ENCODE data around the gene CBX1. TPM values are rescaled to one million over a fixed set of nuclear protein-coding genes. Genes with fewer than 3 reads are reported as not detected.

The CBX1 gene
- total RNA-seq, 2 experiments from 2014 or later, result 5.5 to 6.6 TPM

GRCh38 chr17:48128400-48128799 lies 27.1 kb upstream of the CBX1 start:
- no peak for DNase-seq
- CTCF ChIA-PET, result interaction anchor here (1.0 to 3.6 kb wide), 2 partner anchors 48 to 102 kb away, joined by 5 to 15 read pairs; no protein-coding TSS in a partner anchor
- no peak overlapping the region for H3K27ac Mint-ChIP-seq
- intact Hi-C loops (cut with DNase I, micrococcal nuclease), result no loop called here
- no peak for TF ChIP-seq CTCF (IDR thresholded peaks at IDR 0.05)
- Histone ChIP-seq H3K4me3 (ENCODE audit: low read length) (no peak overlapping the region), H3K9me3 (ENCODE audit: control insufficient read depth in 1 of 2, insufficient read depth in 1 of 2, low read length in 2 of 2) (no peaks in the 10 kb centered on the region), H3K36me3 (ENCODE audit: insufficient read depth, low read length) (peaks cover 21% of the 10 kb centered on the region), H3K27me3 (ENCODE audit: control insufficient read depth in 1 of 2, insufficient read depth in 2 of 2, low read length in 2 of 2) (no peaks in the 10 kb centered on the region), H3K4me1 (ENCODE audit: insufficient read depth, low read length) (no peaks in the 10 kb centered on the region), H3K27ac (ENCODE audit: low read depth in 1 of 2, low read length in 2 of 2) (no peak overlapping the region)
- H3K4me3 Mint-ChIP-seq, result no peak overlapping the region
- H3K27me3 Mint-ChIP-seq, result no peaks in the 10 kb centered on the region
- H3K4me1 Mint-ChIP-seq (ENCODE audit: low read depth), result no peaks in the 10 kb centered on the region
- peaks cover 33% of the 10 kb centered on the region for H3K36me3 Mint-ChIP-seq (ENCODE audit: low read depth)
- H3K9me3 Mint-ChIP-seq, result no peaks in the 10 kb centered on the region
- no peak for ATAC-seq (ENCODE audit: poor library complexity)
- POLR2A ChIA-PET, result interaction anchor here (1.9 kb wide), 1 partner anchor 21 kb away, joined by 4 read pairs; the partner anchor contains the start of gene SNX11

GRCh38 chr17:48127371-48128051 lies 26.2 kb upstream of the CBX1 start:
- Mint-ChIP-seq H3K36me3 (ENCODE audit: low read depth) (peaks cover 33% of the 10 kb centered on the region), H3K4me1 (ENCODE audit: low read depth) (no peaks in the 10 kb centered on the region), H3K27me3 (no peaks in the 10 kb centered on the region), H3K9me3 (no peaks in the 10 kb centered on the region), H3K4me3 (no peak overlapping the region), H3K27ac (peak overlapping the region; percentile 17)
- ATAC-seq (ENCODE audit: poor library complexity), result no peak
- intact Hi-C loops (cut with DNase I, micrococcal nuclease), result no loop called here
- H3K4me3 ChIP-seq (ENCODE audit: low read length), result no peak overlapping the region
- no peak for TF ChIP-seq CTCF (IDR thresholded peaks at IDR 0.05)
- CTCF ChIA-PET, result no interaction called here
- no peak overlapping the region for H3K27ac ChIP-seq (ENCODE audit: low read depth in 1 of 2, low read length in 2 of 2)
- POLR2A ChIA-PET, result interaction anchor here (1.9 kb wide), 1 partner anchor 20 kb away, joined by 4 read pairs; the partner anchor contains the start of gene SNX11
- no peaks in the 10 kb centered on the region for H3K4me1 ChIP-seq (ENCODE audit: insufficient read depth, low read length)
- H3K36me3 ChIP-seq (ENCODE audit: insufficient read depth, low read length), result peaks cover 23% of the 10 kb centered on the region
- H3K27me3 ChIP-seq (ENCODE audit: control insufficient read depth in 1 of 2, insufficient read depth in 2 of 2, low read length in 2 of 2), result no peaks in the 10 kb centered on the region
- no peaks in the 10 kb centered on the region for H3K9me3 ChIP-seq (ENCODE audit: control insufficient read depth in 1 of 2, insufficient read depth in 1 of 2, low read length in 2 of 2)
- no peak for DNase-seq

- Histone ChIP-seq H3K27me3 (ENCODE audit: control insufficient read depth in 1 of 2, insufficient read depth in 2 of 2, low read length in 2 of 2) (no peaks in the 10 kb centered on the region), H3K36me3 (ENCODE audit: insufficient read depth, low read length) (peaks cover 26% of the 10 kb centered on the region), H3K4me1 (ENCODE audit: insufficient read depth, low read length) (no peaks in the 10 kb centered on the region), H3K9me3 (ENCODE audit: control insufficient read depth in 1 of 2, insufficient read depth in 1 of 2, low read length in 2 of 2) (no peaks in the 10 kb centered on the region), H3K27ac (ENCODE audit: low read depth in 1 of 2, low read length in 2 of 2) (no peak overlapping the region), H3K4me3 (ENCODE audit: low read length) (no peak overlapping the region)
- ATAC-seq (ENCODE audit: poor library complexity), result no peak
- Mint-ChIP-seq H3K27ac (no peak overlapping the region), H3K4me1 (ENCODE audit: low read depth) (no peaks in the 10 kb centered on the region), H3K36me3 (ENCODE audit: low read depth) (peaks cover 32% of the 10 kb centered on the region), H3K27me3 (no peaks in the 10 kb centered on the region), H3K4me3 (no peak overlapping the region), H3K9me3 (no peaks in the 10 kb centered on the region)
- no peak for TF ChIP-seq CTCF (IDR thresholded peaks at IDR 0.05)
- no peak for DNase-seq
- ChIA-PET POLR2A (no interaction called here), CTCF (interaction anchor here (0.6 kb wide), 1 partner anchor 11 kb away, joined by 3 read pairs; no protein-coding TSS in a partner anchor)
- intact Hi-C loops (cut with DNase I, micrococcal nuclease), result no loop called here
These were observed 25.2 kb upstream of the CBX1 start for GRCh38 chr17:48126532-48126850.
